Measurements from ENCODE around the gene CFAP61. TPM values are rescaled to one million over a fixed set of nuclear protein-coding genes. Genes with fewer than 3 reads are reported as not detected.

Gene CFAP61
- total RNA-seq, 4 donors from 2014 or later = 0.68 to 3.7 (median 1.4) TPM

DNA sequence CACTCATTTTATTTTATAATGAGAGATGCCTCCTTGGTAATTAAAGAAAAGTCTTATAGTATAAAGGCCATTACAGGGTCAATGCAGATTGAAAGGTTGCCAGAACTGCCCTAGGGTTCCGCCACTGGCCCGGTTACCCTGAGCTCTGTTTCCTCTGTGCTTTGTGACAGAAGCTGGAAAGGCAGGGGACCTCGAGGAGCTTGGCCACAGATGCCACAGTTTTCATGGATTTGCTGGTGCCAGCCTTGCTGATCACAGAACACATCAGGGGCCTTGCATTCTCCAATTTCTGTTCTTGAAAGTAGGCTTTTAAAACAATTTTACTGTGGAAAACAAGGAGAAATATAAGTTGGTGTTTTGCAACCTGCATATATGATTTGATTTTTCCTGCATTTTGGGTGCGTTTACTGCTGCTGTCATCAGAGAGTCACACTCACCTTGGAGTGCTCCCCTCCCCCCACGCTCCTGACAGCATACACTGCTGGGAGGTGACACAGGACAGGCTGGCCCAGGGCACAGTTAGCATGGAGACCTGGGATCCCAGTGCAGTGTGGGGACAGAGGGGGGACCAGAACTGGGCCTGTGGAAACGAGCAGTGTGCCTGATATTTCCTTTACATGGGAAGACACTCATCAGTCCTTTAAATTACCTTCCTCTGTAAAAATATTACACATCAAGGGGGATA is 142.8 kb downstream of the CFAP61 start:
- TF ChIP-seq, protein P1, sequence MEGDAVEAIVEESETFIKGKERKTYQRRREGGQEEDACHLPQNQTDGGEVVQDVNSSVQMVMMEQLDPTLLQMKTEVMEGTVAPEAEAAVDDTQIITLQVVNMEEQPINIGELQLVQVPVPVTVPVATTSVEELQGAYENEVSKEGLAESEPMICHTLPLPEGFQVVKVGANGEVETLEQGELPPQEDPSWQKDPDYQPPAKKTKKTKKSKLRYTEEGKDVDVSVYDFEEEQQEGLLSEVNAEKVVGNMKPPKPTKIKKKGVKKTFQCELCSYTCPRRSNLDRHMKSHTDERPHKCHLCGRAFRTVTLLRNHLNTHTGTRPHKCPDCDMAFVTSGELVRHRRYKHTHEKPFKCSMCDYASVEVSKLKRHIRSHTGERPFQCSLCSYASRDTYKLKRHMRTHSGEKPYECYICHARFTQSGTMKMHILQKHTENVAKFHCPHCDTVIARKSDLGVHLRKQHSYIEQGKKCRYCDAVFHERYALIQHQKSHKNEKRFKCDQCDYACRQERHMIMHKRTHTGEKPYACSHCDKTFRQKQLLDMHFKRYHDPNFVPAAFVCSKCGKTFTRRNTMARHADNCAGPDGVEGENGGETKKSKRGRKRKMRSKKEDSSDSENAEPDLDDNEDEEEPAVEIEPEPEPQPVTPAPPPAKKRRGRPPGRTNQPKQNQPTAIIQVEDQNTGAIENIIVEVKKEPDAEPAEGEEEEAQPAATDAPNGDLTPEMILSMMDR (IDR thresholded peaks at IDR 0.05; ENCODE audit: low read depth) = no peak

DNA sequence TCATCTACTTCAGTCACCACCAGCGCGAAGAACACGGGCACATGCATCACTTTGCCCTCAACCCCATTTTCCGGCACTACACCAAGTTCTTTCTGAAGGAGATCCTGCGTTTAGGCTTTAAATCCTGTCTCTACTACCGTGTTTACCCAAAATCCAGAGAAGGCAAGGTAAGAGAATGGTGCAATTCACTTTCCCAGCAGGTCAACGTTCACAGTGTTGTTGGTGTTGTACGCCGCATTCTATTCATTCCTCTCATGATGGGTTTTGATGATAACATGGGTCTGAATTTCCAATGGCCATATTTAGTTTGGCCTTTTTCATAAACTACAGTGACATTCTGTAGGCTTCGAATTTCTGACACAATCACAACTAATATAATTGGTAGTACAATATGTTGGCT is 144.3 kb downstream of the CFAP61 start:
- TF ChIP-seq, protein P1 (IDR thresholded peaks at IDR 0.05; ENCODE audit: low read depth) = no peak

DNA sequence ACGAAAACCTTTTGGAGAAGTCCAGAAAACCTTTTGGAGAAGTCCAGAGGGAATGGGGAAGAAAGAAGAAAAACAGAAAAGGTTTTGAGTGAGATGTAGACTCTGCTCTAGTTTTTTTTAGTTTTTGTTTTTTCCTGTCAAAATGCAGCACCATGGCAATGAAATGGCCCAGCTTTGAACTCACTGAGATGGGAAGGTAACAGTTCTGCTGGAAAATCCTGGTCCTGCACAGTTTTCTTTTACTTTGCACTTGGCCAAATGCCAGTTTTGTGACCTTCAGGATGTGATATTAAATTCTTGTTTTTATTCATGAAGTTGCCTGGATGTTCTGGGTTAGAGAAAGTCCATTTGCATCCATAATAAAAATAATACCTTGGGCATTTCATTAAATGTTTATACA is 145.7 kb downstream of the CFAP61 start:
- TF ChIP-seq, protein P1 (IDR thresholded peaks at IDR 0.05; ENCODE audit: low read depth) = no peak

DNA sequence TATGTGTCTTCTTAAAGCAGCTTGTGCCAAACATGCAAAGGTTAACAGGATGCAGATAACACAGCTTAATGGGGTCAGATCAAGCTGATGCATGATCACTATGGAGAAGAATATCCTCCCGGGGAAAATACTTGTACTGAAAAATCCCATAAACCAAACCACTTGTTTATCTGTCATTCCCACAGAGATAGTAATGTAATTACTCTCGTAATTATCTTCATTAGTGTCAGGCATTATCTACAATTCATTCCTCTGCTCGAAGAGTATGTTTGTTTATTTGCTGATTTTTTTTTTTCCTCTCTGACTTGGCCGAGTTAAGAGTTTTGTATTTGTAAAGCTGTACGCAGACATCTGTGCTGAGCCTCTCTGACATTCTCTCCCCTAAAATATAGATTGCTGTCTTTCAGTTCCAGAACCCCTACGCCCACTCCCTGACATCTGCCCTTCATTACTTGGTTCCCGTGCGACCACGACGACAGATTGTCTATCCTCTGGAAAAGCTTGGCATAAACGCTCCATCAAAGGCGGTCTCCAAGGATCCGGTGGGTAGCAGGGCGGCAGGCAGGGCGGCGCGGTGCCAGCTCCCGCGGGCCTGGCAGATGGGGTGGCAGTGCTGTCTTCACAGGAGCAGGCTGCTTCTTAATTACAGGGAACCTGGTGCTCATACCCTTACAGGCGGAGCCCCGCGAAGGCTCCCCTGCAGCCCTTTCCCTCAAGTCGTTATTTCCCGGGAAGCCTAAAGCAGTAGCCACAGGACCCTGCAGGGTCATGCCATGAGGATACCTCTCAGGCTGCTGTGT is 147.2 kb downstream of the CFAP61 start:
- TF ChIP-seq, protein P1 (IDR thresholded peaks at IDR 0.05; ENCODE audit: low read depth) = no peak

DNA sequence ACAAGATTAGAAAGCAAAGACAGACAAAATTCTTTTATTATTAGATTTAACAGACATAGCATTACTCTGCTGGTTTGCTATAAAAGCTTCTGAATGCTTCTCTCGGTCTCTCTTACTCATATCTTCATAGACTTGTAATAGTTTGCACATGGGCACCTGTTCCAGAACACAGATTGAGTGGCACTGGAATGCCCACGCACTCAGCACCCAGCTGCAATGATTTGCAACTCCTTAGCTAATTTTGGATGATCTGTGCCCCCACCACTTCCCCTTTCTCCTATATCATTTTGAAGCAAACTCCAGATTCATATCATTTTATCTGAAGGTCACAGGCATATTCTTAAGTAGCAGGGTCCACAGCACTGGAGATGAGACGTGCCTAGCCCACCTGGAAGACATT is 148.8 kb downstream of the CFAP61 start:
- TF ChIP-seq, protein P1 (IDR thresholded peaks at IDR 0.05; ENCODE audit: low read depth) = no peak

DNA sequence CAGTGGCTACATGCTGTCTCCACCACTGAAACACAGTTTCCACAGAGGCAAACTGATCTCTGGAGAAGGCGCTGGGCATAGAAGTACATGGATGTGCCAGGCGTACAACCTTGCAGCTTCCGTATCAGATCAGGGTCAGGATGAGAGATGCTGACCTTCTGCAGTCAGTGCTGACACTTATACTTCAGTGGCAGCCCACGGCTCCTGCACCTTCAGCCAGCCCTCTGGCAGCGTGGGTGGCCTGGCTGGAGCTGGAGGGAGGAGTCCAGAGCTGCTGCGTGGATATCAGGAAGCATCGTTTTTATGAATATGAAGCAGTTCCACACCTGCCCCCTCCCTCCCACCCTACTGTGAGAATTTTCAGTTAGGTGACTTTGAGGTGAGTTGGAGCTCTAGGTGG is 149.3 kb downstream of the CFAP61 start:
- TF ChIP-seq, protein P1 (IDR thresholded peaks at IDR 0.05; ENCODE audit: low read depth) = no peak

DNA sequence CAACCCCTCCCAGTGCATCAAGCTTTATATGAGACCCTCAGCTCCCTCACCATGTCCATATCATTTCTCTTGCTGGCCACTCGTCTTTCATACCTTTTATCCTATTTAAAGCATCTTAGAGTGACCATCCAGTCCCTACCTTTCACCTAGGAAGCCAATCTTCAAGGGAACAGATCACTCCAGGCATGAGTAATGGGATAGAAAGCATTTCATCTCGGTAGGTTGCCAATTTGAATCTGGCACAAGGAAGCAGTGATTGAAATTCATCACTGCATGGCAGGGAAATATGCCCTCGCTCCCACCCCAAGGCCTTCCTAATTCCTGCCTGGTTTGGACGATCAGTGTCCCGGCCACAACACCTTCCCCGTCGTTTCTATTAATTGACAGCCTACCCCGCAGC is 150.4 kb downstream of the CFAP61 start:
- TF ChIP-seq, protein P1 (IDR thresholded peaks at IDR 0.05; ENCODE audit: low read depth) = no peak
